Measurements from ENCODE around the gene PCYT1A.

- TF ChIP-seq CTCF (IDR thresholded peaks at IDR 0.05) = no peak
- TF ChIP-seq TEAD1 (CRISPR knock-in tag; IDR thresholded peaks at IDR 0.05) = no peak
- TF ChIP-seq SP1 (CRISPR knock-in tag; conservative IDR thresholded peaks at IDR 0.05) = no peak
- no peak for TF ChIP-seq ZNF317 (CRISPR knock-in tag; IDR thresholded peaks at IDR 0.05; ENCODE audit: borderline replicate concordance, low read depth)
- no peak for TF ChIP-seq USF1 (CRISPR knock-in tag; IDR thresholded peaks at IDR 0.05)
- TF ChIP-seq FOXP1 (CRISPR knock-in tag; IDR thresholded peaks at IDR 0.05; ENCODE audit: borderline replicate concordance) = no peak
- TF ChIP-seq E2F4 (CRISPR knock-in tag; IDR thresholded peaks at IDR 0.05; ENCODE audit: borderline replicate concordance, low read depth) = no peak
- no peak for TF ChIP-seq ERG (CRISPR knock-in tag; IDR thresholded peaks at IDR 0.05)
- no peak for TF ChIP-seq CREB1 (CRISPR knock-in tag; IDR thresholded peaks at IDR 0.05)
- TF ChIP-seq USF2 (CRISPR knock-in tag; IDR thresholded peaks at IDR 0.05) = no peak
- no peak for TF ChIP-seq TP53 (CRISPR knock-in tag; IDR thresholded peaks at IDR 0.05)
Measured at GRCh38 chr3:196193736-196194541, 93.6 kb downstream of the PCYT1A start.
